Putamen (tissue), 1 donor: ENCODE data around the gene AMHR2.

Source experiments
- DNase-seq: peaks from one replicate; pipeline ENCODE4 v3.0.0-alpha.2; 2016; ENCODE audit warnings: low spot score

The AMHR2 gene

DNA sequence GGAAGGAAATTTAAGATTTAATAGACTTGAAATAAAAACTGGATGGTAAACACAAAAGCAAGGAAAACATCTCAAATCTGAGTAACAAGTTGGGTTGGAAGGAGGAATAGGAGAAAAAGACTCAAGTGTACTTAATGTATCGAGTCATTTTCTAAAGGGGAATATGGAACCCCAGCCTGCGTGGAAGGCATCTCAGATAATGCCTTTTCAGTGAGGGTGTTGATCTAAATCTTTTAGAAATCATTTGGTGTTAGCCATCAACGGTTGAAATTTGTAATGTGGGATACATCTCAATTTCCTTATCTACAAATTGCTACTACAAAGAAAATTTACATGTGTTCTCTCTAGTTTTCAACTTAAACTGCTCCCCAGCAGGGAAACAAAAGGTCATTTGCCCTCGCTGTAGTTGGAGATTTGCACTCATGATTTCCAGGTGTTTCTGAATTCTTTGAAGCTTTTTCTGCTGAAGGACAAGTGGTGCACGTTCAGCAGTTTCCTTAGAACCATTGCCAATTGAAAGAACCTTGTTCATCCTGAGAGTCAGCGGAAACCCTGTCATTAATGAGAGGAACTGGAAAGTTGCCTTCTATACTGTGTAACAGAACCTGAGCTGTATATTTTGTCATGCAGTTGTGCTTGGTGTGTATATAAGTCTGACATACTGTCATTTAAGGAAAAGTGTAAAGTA is 30.4 kb downstream of the AMHR2 start:
- DNase-seq: no peak

- DNase-seq: no peak
Measured at GRCh38 chr12:53454707-53455106, 31.1 kb downstream of the AMHR2 start.

GRCh38 chr12:53456654-53457366 is 33.2 kb downstream of the AMHR2 start:
- DNase-seq: no peak

- no peak for DNase-seq
Measured at GRCh38 chr12:53459097-53459496, 35.4 kb downstream of the AMHR2 start.

- no peak for DNase-seq
Measured at GRCh38 chr12:53461059-53461458, 37.4 kb downstream of the AMHR2 start.

DNA sequence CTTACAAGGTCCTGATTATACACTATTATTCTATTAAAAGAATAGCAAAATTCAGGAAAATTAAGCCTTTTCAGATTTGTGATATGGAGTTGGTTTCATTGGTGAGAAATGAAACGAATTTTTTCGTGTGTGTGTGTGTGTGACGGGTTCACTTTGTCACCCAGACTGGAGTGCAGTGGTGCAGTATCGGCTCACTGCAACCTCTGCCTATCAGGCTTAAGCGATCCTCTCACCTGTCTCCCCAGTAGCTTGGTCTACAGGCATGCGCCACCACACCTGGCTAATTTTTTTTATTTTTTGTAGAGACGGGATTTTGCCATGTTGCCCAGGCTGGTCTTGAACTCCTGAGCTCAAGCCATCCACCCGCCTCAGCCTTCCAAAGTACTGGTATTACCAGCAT is 37.9 kb downstream of the AMHR2 start:
- DNase-seq: no peak

GRCh38 chr12:53462935-53463334 is 39.3 kb downstream of the AMHR2 start:
- no peak for DNase-seq

DNA sequence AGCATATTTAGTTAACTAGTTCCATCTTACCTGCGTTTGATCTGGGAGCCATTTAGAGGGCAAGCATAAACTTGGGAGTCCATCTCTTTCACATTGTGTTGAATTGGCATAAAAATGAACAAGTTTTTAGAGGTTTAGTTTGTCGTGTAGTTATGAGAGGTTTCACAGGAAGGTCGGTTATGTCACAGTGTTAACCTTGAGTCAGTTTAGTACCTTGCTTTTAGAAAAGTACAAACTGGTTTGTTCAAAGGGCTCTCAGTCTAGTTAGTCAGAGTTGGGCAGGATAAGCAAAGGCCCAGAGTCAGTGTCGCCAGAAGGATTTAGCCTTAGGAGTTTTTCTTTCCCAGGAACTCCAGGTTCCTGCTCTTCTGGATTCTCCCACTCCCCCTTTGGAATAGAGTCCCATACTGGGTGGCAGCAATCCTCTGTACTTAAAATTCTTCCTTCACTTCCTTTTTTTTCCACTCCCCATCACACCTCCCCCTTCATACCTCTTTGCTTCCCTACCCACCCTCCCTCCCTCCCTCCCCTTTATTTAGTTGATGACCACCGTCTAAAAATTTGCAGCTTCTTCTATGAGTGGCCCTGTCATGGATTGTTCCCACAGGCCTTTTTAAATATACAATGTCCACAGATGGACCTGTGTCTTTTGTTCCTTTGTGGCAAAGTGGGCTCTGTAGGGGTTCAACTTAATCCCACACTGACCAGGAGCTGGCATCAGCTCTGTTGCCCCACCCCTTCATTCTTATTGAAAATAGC is 40.3 kb downstream of the AMHR2 start:
- no peak for DNase-seq

DNA sequence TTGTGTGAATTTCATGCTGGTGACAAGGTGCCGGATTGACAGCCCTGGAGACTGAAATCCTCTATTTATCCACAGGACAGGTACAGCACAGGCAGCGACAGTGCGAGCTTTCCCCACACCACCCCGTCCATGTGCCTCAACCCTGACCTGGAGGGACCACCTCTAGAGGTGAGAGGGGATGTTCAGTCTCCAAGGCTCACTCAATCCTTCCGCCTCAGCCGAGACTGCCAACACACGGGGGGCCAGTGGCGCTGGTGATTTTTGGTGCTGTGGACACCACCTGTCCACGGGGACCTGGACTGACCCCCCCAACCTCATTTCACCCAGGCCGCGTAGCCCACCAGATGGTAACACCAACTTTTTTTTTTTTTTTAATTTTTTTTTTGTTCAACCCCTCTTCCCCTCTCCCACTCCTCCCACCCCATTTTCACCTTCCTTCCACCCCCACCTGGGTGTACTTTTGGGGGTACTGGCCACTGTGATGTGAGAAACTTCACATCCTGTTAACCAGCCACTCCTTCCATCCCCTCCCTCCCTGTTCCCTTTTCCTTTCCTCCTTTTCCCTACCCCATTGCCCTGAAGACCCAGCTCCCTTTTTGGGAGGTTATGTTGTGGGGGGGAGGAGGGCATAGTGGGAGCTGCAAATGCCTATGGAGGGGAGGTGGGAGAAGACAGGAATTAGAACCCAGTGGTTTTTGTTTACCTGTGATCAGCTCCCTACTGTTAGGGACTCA is 41.2 kb downstream of the AMHR2 start:
- DNase-seq: no peak

GRCh38 chr12:53465679-53466078 is 42.0 kb downstream of the AMHR2 start:
- no peak for DNase-seq

- no peak for DNase-seq
Measured at GRCh38 chr12:53466640-53467039, 43.0 kb downstream of the AMHR2 start.

- no peak for DNase-seq
Measured at GRCh38 chr12:53467082-53467481, 43.4 kb downstream of the AMHR2 start.

- DNase-seq: no peak
Measured at GRCh38 chr12:53467880-53468279, 44.2 kb downstream of the AMHR2 start.

GRCh38 chr12:53468282-53468681 is 44.6 kb downstream of the AMHR2 start:
- DNase-seq: no peak

GRCh38 chr12:53472056-53472582 is 48.5 kb downstream of the AMHR2 start:
- no peak for DNase-seq

DNA sequence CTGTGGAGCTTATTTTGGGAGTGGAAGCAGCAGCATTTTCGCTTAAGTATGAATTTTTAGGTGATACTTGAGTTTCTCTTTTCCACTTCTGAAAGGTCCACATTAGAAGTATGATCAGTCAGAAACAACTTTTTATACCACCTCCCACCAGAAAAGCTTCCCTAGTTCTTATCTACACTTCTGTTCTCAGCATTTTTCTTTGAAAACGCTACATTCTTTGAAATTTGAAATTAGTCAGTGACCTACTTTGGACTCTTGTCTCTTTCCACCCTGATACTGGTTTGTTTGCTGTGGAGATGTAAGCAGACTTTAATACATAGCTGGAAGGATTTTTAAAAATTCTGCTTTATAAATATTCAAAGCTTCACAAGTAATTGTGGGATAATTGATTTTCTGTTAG is 50.4 kb downstream of the AMHR2 start:
- DNase-seq: no peak

GRCh38 chr12:53474819-53475218 is 51.2 kb downstream of the AMHR2 start:
- DNase-seq: no peak

DNA sequence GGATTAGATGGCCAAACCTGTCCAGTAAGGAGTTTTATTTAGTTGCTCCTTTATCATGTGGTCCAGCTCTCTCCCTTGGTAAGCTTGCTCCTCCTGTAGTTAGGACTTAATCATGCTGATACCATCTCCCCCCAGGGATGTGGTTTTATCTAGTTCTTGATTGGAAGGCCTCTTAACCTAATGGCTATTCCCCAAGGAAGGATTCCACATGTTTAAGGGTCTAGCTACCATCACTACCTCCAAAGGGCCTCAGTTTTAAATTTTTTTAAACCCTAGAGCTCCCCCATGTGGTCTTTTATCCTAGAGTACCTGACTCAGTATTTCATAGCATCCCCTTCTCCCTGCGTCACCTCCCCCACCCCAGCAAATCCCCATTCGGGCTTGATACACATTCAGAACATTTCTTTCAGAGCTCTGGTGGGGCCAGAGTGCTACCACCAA is 53.1 kb downstream of the AMHR2 start:
- no peak for DNase-seq

GRCh38 chr12:53478865-53479264 is 55.2 kb downstream of the AMHR2 start:
- no peak for DNase-seq

DNA sequence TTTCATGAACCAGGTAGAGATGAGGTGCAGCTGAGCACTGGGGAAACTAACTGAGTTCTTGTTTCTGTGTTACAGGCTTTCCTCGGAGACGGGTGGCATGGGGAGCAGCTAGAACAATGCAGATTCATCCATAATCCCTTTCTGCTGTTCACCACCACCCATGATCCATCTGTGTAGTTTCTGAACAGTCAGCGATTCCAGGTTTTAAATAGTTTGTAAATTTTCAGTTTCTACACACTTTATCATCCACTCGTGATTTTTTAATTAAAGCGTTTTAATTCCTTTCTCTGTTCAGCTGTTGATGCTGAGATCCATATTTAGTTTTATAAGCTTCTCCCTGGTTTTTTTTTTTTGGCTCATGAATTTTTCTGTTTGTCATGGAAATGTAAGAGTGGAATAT is 55.7 kb downstream of the AMHR2 start:
- no peak for DNase-seq

GRCh38 chr12:53480491-53481442 is 57.1 kb downstream of the AMHR2 start:
- DNase-seq: no peak
